Prostate gland (tissue), 2 donors: ENCODE data around the gene RANGRF.

Experiments
- CTCF ChIP-seq, 4 experiments: fragments of 200-600 bp in 2 of 4; fragments of 450-650 bp in 2 of 4; sonication (generic) in 2 of 4; IDR thresholded peaks; 1 replicate in 3 of 4; 2 replicates in 1 of 4; pipeline ENCODE4 v1.5.1; 2016 to 2019; ENCODE audit warnings: antibody characterized with exemption in 4 of 4, mild to moderate bottlenecking in 2 of 4, moderate library complexity in 2 of 4
- POLR2A ChIP-seq: fragments of 450-650 bp; IDR thresholded peaks from one replicate; pipeline ENCODE4 v1.6.1; 2016; ENCODE audit warnings: antibody characterized with exemption, mild to moderate bottlenecking
- POLR2AphosphoS5 ChIP-seq: sonication (generic); formaldehyde crosslinking; IDR thresholded peaks from one replicate; pipeline ENCODE4 v1.6.1; 2017; ENCODE audit warnings: antibody characterized with exemption

DNA sequence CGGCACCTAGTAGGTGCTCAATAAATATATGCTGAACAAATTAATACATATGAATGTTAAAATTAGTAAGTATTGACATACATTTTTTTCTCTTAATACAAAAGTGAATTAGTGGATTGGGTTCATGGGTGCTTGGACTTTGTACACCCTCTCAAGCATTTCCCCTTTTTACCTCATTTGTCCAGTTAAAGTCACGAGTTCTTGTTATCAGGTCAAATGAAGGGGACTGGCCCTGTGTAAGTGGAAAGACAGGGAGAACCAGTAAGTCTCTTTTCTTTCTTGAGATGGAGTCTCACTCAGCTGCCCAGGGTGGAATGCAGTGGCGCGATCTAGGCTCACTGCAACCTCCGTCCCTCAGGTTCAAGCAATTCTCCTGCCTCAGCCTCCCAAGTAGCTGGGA lies 13.7 kb upstream of the RANGRF start:
- TF ChIP-seq CTCF (IDR thresholded peaks at IDR 0.05) (no peak), POLR2A (no peak), POLR2AphosphoS5 (no peak)
